Stimulated activated CD4-positive, alpha-beta T cell treated with anti-CD3 and anti-CD28 coated beads, TNF-alpha, amount 100 ng/mL, for 1 hour (primary cell): ENCODE results near the gene PDILT.

Experiments used
- DNase-seq, 3 donors: peaks; one replicate each; pipeline ENCODE4 v3.0.0-alpha.2; 2020; ENCODE audit warnings: low read depth in 3 of 3, low spot score in 1 of 3

Gene PDILT

DNA sequence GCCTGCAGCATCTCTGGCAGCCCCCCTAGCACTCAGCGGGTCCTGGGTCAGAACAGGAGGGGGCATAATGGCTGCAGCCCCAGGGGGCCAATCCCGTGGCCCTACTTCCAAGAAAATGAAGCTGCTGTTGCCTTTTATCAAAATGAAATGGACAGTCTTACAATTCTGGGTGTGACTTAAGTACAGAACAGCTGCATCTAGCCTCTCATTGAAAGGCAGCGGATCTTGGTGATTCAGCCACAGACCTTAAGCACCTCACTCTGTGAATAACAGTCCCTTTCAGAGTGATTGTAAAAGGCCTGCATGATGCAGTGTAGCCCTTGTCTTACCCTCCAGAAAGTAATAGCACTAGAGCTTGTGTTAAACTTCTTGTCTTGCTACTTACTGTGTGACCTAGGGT, 40.5 kb downstream of the PDILT start:
- no peak for DNase-seq

DNA sequence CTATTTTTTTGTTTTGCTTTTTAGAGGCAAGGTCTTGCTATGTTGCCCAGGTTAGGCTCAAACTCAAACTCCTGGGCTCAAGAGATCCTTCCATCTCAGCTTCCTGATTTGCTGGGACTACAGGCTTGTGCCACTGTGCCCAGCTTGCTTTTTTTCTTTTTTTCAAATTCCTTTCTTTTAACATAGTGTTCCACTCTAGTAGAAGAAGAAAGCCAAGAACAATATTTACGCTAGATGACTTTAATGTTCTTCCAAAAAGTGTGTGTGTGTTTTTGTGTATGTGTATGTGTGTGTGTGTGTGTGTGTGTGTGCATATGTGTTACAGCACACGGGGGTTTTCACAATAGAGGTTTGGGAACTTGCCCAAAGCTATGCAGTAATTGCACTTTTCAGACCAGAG, 41.3 kb downstream of the PDILT start:
- DNase-seq = no peak

DNA sequence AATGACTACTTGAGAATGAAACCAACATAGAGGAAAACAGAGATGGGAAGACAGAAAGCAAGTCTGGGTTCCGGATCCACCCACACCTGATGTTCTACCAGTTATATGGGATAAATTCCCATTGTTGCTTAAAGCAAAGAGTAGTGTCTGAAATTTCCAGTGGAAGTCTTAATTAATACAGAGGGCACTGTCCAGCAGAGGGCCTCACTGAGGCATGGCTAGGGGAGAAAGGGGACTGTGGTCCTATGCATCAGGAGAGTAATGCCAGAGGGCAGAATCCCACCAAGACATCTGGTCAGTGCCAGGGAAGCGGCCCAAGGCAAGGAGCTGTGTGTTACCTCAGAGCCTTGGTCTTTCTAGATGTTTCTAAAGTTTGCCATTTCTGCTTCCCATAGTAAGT, 44.5 kb downstream of the PDILT start:
- DNase-seq = no peak

DNA sequence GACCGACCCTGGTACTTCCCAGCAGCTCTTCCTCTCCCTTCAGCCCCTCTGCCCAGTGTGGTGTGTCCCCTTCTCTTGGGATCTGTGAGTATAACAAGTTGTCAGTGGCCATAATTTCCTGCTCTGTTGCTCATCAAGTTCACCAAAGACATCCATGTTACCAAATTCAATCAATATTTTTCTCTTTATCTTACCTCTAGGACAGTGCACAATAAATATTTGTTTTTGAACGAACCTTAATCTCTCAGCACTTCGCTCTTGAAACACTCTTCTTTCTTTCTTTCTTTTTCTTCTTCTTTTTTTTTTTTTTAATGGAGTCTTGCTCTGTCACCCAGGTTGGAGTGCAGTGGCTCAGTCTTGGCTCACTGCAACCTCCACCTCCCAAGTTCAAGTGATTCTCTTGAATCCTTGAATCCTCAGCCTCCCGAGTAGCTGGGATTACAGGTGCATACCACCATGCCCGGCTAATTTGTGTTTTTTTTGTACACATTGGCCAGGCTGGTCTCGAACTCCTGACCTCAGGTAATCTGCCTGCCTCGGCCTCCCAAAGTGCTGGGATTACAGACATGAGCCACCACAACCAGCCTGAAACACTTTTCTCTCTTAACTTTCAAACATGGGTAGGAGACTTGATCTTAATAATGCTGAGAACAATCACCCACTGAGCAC, 49.3 kb downstream of the PDILT start:
- DNase-seq = no peak

DNA sequence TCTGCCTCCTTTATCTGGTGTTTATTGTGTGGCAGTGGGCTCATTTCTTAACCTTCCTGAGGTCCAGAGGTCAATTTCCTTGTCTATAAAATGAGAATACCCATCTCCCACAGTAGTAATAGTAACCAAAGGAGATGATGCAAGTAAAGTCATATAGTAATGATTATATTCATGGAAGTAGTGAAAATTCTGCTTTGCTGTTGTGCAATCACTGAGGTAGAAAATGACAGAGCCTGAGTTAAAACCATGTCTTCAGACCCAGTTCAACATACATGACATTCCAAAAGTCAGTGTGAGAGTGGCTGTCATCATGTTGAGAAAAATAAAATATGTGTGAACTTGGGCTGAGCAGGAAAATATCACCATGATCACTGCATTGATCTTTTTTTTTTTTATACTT, 51.2 kb downstream of the PDILT start:
- DNase-seq = no peak

DNA sequence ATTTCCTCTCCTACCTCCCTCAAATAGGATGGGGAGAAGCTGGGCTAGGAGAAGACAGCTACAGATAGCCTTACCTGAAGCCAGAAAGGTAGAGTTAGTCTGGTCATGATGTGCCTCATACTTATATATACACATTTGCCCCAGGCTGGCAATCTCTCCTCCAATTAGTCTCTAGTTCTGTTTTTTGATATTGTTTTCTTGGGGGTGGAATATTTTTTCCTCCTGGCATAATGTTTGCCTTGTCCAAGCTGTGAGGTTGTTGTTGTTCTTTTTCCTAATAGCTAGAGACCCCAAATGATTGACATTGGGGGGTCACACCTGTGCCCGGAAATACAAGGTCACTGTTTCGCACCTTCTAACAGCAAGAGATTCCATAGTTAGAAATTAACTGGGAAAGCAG, 51.9 kb downstream of the PDILT start, which contains the start of gene UMOD:
Gene UMOD, minus strand, starts transcription at position 101 of the 400 bp plus-strand sequence. CDS start 1,978 bp downstream, outside the sequence.
- DNase-seq = no peak

DNA sequence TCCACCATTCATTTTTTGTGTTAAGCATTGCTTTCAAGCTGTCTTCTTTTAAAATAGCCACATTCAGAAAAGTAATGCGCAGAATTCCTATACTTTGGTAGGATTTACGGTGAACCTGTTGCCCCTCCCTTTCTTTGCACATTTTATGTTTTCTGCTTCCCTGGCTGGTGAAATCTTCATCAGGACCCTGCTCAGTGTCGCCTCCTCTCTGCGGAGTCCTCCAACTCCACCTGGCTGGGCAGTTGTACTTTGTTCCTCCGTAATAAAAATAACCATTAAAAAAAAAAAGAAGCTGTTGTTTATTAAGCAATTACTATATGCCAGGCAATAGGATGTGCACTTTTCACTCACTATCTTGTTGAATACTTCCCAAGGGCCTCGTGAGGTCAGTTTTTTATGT, 54.9 kb downstream of the PDILT start:
- DNase-seq = no peak

DNA sequence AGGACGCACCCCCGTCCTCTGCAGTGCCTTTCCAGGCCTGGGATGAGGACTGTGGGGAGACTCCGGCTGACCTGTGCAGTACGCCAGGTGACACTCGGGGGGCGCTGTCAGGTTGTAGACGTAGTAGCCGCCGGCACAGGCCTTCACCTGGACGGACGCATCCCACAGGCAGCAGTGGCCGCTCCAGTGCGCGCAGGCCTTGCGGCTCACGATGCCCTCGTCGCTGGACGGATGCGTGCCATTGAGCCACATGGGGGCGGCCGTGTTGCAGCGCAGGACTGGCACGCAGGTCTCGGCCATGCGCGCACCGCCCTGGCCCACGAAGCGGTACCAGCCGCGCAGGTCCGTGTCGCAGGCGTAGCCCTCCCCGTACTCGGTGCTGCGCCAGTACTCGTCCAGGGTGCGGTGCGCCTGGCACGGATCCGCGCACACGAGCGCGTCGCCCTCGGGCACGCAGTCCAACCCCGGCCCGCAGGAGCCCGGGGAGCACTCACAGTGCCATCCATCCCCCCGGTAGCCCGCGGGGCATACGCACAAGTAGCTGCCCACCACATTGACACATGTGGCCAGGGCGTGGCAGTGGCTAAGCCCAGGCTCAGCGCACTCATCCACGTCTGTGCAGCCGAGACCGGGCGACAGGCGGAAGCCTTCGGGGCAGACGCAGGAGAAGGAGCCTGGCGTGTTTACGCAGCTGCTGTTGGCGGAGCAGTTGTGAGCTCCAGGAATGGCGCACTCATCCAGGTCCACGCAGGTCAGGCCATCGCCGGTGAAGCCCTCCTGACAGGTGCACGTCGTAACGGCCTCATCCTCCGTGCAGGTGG, 56.0 kb downstream of the PDILT start:
- DNase-seq = no peak

DNA sequence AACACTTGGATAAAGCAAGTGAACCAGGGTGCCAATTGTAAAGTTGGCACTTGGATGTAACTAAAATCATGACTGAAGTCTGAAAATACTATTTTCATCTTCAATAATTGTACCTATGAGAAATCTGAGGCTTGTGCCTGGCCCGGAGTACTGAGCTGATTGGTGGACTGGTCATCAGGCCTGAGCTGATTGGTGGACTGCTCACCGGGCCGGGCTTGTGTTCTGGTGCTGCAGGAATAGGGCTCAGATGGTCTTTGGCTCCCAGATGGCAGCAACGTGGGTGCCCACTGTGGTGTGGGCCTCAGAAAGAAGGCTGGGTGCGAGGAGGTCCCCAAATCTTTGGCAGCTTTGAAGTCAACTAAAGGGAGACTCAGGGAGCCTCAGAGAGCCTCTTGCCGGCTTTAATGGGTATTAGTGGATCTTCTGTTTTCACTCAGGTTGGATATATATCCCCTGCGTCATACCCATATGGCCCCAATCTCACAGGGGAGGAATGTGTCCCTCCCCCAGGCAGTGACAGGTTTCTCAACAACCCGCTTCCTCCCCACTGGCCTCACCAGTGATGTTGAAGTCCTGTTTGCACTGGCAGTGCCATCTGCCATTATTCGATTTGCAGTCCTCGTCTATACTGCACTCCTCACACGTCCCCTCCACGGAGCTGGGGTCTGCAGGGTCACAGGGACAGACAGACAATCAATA, 56.7 kb downstream of the PDILT start:
- no peak for DNase-seq

DNA sequence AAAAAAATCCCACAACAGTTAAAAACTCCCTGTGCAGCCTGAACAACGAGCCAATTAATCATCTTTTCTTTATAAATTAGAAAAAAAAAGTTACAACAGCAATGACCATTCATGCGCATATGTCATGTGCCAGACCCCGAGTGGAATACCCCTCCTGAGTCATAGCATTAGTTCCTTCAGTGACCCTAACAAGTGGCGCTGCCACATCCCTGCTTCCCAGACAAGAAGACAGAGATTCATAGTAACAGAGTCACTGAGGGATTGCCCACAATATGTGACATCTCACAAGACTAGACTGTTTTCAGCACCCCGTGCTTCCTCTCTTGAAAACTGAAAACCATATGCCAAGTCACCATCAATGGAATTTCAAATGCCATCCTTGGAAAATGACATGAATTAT, 59.9 kb downstream of the PDILT start:
- no peak for DNase-seq

DNA sequence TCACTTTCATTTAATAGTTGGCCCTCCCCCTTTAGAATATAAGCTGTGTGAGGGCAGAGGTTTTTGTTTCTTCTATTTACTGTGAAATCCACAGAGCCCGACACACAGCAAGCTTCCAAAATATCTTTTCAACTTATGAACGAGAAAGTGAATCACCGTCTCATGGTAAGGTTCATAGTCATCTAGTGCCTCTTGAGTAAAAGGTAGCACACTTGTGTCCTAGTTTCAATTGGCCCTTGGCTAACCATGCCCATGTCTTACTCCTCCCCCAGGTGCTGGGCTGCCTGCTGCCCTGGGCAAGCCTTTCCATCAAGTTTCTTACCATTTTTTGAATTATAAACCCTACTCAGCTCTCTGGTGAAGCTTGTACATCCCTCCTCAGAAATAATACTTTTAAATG, 64.8 kb downstream of the PDILT start:
- no peak for DNase-seq

DNA sequence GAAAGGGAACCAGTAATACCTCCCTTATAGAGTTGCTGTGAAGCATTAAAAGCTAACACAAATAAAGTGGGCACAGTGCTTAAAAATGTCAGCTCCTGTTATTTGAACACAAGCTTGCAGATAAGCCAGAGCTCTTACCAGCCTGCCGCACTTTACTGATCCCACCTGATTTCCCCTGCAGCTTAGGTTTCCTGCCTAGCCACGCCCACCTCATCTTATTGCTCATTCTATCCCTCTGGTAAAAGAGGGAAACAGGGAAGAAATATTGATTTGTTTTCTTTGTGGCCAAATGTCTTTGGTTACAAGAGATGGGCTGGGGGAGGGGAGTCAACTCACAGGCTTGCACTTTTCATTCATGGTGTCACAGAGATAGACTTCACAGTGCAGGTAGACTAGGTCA, 67.6 kb downstream of the PDILT start:
- DNase-seq = no peak

DNA sequence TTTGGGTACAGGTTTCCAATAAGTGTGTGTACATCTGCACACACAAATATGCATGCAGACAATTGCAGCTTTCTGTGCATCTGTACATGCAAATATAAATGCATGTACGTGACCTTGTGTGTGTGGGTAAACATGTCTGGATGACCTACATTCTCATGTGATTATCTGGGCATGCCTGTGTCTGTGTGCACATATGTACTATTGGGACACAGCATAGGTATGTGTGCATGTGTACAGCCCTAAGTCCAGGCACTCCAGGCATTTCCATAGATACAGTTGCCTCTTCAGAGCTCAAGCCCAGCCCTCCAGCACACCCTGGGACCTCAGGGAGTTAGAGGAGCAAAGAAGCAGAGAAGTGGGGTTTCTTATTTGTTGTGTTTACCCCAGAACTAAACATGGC, 70.1 kb downstream of the PDILT start:
- no peak for DNase-seq

DNA sequence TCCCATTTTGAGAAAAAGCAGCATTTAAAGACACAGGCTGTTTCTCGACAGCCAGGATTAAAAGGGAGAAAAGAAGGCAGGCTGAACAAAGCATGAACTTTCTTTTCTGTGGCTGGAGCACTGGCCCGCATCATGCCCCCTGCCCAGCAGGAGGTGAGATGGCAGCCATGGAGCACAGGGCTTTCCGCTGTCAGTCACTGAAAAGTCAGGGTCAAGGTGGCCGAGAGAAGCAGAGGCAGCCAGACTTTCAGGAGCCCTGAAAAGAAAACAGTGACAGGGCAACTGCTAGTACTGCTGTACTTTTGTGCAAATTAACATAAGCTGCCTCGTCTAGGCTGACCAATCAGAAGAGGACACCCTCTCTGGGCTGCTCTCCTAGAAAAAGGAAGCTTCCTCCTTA, 71.4 kb downstream of the PDILT start:
- DNase-seq = no peak

DNA sequence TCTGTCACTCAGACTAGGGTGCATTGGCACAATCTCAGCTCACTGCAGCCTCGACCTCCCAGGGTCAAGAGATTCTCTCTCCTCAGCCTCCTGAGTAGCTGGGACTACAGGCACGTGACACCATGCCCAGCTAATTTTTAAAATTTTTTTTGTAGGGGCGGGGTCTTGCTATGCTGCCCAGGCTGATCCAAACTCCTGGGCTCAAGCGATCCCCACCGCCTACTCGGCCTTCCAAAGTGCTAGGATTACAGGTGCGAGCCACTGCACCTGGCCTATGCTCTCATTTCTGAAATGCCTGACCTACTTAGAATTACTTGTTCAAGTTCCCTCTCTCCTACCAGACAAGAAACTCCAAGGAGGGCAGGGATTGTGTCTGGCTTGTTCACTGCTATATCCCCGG, 72.1 kb downstream of the PDILT start:
- no peak for DNase-seq

DNA sequence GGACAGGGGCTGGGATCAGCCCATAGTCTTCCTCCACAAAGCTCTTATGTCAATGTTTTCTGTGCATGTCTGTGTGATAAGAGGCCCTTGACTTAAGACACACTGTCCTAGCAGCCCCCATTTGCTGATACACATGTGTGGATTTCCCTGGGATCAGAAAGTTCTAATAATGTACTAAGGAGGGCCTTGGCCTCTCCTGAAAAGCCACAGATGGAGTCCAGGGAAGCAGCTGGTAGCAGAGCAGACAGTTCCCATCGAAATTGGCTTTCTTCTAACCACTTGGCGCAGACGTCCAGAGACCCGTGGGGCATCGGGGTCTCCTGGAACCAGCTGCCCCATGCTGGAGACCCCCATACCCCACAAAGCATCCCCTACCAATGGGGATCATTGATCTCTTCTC, 72.9 kb downstream of the PDILT start:
- DNase-seq = no peak

DNA sequence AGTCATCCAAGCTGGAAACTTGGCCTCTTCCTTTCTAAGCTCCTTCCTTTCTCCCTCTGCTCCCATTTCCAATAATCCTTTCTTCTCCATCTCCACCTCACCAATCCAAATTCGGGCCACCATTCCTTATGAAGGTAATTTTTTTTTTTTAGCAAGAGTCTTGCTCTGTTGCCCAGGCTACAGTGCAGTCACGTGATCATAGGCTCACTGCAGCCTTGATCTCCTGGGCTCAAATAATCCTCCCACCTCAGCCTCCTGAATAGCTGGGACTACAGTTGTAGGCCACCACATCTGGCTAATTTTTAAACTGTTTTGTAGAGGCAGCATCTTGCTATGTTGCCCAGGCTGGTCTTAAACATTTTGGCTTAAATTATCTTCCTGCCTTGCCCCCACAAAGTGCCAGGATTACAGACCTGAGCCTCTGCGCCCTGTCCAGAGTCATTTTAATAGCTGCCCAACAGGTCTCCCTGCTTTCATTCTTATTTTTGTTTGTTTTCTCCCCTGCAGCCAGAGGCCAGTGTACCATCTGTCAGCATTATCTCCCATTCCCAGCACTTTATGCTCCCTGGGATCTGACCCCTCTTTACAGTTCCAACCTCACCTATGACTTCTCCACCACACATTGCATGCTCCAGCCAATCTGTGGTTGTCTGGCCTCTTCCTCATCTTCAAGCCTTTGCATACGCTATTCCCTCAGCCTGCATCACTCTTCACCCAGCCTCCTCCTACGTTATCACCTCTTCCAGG, 75.0 kb downstream of the PDILT start:
- DNase-seq = no peak

DNA sequence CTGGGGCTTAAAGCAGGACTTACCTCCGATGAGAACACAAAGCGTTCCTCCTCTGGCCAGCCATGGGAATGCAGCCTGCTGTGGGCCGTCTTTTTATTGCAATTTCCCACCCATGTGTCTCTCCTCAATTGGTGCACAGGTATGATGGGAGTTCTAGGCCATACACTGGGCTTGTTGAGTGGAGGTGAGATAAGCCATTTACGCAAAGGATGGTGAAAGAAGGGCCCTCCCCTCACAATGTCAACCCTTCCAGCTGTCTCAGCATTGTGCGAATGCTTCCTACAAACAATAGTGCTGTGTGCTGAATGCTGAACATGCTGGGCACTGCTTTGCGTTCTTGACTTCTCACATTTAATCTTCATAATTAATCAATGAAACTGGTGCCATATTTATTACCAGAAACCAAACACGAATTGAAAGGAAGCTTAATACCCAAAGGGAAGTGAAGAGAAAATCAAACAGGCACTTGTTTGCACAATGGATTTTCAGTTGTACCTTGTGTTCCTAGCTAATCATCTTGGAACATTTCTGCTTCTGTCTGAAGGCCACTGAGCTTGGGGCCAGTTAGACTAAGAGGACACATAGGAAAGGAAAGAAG, 77.0 kb downstream of the PDILT start, which contains the start of gene GP2:
Gene GP2, minus strand, starts transcription at position 70 of the 598 bp plus-strand sequence. CDS start 1,082 bp downstream, outside the sequence.
- DNase-seq = no peak

DNA sequence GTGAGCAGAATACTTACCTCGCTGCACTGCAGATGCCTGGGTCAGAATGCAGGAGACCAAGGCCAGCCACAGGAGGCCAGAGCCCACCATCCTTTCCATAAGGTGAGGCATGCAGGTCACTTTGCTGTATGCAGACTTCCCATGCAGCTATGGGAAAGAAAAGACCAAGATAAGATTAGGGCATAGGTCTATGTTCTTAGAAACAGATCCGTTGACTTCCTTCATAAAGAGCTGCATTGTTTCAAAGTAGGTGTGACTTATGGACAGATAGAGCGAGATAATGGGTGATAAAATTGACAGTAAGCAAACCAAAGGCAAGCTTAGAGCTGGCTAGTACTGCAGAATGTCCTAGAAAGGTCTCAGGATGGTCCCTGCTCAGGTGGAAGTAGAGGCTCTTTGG, 78.2 kb downstream of the PDILT start:
- DNase-seq = no peak

DNA sequence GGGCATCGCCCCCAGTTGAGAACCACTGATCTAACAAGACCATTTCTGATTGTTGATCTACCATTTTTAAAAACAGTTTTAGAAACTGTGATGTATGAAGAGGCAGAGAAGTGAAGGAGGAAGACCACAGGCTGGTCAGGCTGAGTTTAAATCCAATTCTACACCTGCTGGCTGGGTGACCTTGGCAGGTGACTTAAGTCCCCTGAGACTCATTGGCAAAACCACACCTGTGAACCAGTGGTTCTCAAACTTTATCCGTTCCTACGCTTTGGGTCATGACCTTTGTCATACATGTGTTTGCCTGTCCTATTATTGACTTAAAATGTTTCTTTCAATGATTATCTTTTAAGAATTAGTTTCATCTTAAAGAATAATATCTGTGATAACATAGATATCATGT, 79.5 kb downstream of the PDILT start:
- DNase-seq = no peak

DNA sequence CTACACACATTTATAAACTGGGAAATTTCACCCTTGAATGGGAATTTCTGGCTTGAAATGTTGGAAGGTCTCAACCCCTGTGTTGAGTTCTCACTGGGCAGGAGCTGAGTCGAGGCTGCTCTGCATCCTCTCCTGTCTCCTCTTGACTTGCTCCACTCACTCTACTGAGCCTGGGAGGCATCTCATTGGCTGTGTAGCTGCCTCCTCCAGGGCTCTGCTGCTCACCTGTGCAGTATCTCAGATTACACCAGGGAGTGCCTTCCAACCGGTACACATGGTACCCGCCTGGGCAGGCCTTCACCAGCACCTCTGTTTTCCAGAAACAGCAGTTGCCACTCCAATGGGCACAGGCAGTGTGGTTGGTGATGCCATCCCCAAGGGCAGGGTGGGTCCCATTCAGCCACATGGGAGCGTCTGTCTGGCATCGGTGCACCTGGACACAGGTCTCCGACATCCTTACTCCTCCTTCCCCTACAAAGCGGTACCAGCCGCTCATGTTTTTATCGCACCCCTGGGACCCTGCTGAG, 80.9 kb downstream of the PDILT start:
- no peak for DNase-seq
